ENCODE data around the gene PCDHB5. TPM values are rescaled to one million over a fixed set of nuclear protein-coding genes. Genes with fewer than 3 reads are reported as not detected.

Gene PCDHB5
- total RNA-seq, result 0.98 and 1.3 TPM in 2 replicates

DNA sequence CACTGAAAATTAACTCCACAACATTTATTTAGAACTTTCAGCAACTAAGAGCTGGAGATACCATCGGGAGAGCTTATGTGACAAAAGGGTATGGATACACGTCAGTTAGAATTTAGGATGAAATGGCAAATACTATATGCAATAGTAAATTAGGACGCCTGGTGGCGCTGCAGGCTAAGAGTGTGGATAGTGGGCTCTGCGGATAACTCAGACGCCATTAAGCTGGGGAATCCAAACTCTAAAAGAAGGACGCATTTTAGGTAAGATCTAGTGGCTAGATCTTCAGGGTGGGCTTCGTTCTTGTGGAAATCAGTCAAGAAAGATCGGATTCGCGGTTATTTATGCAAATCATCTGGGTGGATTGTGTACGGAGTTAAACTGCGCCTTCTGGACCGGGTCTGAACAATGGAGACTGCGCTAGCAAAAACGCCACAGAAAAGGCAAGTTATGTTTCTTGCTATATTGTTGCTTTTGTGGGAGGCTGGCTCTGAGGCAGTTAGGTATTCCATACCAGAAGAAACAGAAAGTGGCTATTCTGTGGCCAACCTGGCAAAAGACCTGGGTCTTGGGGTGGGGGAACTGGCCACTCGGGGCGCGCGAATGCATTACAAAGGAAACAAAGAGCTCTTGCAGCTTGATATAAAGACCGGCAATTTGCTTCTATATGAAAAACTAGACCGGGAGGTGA, at the start of gene PCDHB5:
Gene PCDHB5, plus strand, starts transcription at position 177 of the 688 bp plus-strand sequence. Its CDS starts 229 bp downstream, at position 406.

DNA sequence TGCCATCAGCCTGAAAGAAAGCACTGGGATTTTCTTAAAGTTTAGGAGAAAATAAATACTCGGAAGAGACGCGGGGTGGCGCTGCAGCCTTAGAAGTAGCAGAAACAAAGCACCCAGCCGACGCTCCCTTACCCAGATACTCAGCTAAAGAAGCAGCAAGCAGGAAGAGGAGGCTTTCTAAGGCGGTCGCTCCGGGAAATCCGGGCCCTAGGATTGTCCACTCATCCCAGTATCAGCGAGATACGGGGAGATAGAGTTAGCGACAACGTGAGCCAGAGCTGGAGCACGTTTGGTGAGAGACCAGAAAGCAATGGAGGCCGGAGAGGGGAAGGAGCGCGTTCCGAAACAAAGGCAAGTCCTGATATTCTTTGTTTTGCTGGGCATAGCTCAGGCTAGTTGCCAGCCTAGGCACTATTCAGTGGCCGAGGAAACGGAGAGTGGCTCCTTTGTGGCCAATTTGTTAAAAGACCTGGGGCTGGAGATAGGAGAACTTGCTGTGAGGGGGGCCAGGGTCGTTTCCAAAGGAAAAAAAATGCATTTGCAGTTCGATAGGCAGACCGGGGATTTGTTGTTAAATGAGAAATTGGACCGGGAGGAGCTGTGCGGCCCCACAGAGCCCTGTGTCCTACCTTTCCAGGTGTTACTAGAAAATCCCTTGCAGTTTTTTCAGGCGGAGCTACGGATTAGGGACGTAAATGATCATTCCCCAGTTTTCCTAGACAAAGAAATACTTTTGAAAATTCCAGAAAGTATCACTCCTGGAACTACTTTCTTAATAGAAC, 40.3 kb upstream of the PCDHB5 start, which contains the start of gene PCDHB2:
Gene PCDHB2, plus strand, starts transcription at position 135 of the 782 bp plus-strand sequence. Its CDS starts 176 bp downstream, at position 311.

DNA sequence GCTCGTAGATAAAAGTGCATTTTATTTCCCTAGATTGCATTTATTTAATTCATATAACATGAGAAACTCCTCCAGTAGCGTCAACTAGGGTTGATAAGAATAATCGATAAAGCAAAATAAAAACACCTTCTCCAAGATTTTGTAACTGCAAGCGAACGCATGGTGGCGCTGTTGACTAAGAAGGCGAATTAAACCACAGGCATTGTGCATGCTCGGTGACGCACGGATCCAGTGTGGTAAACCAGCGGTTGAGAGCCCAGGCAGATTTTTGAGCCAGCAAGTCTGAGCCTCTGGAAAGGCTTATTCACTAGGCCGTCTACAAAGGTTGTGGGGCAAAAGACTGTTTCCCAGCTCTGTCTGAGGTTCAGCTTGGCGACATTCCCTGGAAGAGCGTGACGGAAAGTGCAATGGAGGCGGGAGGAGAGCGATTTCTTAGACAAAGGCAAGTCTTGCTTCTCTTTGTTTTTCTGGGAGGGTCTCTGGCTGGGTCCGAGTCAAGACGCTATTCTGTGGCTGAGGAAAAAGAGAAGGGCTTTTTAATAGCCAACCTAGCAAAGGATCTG, 34.7 kb upstream of the PCDHB5 start, which contains the start of gene PCDHB3:
Gene PCDHB3, plus strand, starts transcription at position 231 of the 563 bp plus-strand sequence. Its CDS starts 177 bp downstream, at position 408.

DNA sequence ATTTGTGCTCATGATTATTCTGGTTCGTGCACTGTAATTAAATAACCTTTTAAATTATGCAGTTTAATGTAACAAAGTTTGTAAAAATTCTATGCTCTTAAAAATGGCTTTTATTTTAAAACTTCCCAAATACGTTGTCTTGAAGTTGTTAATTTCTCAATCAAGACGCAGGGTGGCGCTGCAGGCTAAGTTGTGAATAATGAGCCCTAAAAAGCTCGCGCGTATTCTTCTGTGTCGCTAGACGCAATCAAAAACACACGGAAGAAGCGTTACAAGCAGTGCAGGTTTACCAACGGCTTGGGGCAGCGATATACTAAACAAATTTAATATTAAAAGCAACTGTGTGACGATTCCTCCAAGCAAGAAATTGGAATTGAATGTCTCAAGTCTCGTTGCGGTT, 13.4 kb upstream of the PCDHB5 start, which contains the start of gene PCDHB4:
Gene PCDHB4, plus strand, starts transcription at position 256 of the 400 bp plus-strand sequence. CDS start 181 bp downstream, outside the sequence.

DNA sequence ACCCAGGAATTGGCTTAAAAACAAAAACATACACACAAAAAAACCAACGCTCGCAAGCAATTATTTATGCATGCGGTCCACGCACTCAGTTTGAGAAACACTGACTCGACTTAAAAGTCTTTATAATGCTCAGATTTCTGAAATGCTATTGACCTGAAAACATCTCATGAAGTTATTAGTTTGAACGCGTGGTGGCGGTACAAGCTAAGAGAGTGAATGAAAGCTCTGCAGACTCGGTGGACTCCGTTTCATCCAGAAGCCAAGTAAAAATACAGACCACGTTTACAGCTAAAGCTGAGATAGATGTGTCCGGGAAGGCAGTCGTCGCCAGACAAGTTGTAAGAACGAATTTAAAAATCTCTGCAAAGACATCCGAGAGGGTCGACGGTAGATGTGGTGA, 14.8 kb downstream of the PCDHB5 start, which contains the start of gene PCDHB6:
Gene PCDHB6, plus strand, starts transcription at position 246 of the 400 bp plus-strand sequence. CDS start 201 bp downstream, outside the sequence.

GRCh38 chr5:141172381-141173204, 37.6 kb downstream of the PCDHB5 start, which contains the start of gene PCDHB7:
TSS of gene PCDHB7 (plus strand) at chr5:141172644. CDS start at chr5:141172836, 192 bp downstream.

DNA sequence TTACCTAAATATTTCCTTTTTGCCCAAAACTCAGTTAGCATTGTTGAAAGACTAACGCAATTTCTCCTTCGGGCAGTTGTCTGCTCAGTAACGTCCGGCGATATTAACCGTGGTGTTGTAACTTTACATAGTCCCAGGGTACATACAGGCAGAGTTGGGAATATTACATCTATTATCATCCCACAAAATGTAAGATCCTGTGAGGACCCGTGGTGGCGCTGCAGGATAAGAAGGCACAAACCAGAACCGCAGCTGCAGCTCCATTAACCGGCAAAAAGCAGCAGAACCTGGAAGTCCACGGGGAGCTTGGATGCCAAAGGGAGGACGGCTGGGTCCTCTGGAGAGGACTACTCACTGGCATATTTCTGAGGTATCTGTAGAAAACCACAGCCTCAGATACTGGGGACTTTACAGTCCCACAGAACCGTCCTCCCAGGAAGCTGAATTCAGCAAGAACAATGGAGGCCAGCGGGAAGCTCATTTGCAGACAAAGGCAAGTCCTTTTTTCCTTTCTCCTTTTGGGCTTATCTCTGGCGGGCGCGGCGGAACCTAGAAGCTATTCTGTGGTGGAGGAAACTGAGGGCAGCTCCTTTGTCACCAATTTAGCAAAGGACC, 42.7 kb downstream of the PCDHB5 start, which contains the start of gene PCDHB8:
Gene PCDHB8, plus strand, starts transcription at position 214 of the 615 bp plus-strand sequence. Its CDS starts 245 bp downstream, at position 459.

DNA sequence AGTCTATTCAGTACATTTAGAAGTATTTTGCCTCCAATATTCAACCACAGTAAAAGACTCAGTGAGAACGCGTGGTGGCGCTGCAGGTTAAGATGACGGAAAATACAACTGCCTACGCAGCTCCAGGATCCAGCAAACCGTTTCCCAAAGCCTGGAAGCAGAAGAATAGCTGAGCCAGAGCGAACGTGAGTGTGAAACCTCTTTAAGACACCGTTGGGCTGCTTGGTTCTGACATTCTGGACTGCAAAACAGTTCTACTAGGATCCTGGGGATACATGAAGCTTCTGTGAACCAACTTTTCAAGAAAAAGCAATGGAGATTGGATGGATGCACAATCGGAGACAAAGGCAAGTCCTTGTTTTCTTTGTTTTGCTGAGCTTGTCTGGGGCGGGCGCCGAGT, 47.2 kb downstream of the PCDHB5 start, which contains the start of gene PCDHB16:
Gene PCDHB16, plus strand, starts transcription at position 140 of the 400 bp plus-strand sequence. Its CDS starts 173 bp downstream, at position 313.

GRCh38 chr5:141186897-141187512, 52.0 kb downstream of the PCDHB5 start, which contains the start of gene PCDHB9:
TSS of gene PCDHB9 (plus strand) at chr5:141187161. CDS start at chr5:141187319, 158 bp downstream.

Other genes with a start within 250 kb of the PCDHB5 start
- gene PCDHAC1, start 208.9 kb upstream of the PCDHB5 start, total RNA-seq, result 0.10 and 0.33 TPM in 2 replicates
- gene PCDHAC2, start 168.7 kb upstream of the PCDHB5 start, total RNA-seq, result 0.33 and 1.9 TPM in 2 replicates
- not detected in 2 replicates for gene PCDHB1, start 83.8 kb upstream of the PCDHB5 start, total RNA-seq
- 1.6 and 2.0 TPM in 2 replicates for gene PCDHB2, start 40.6 kb upstream of the PCDHB5 start, total RNA-seq
- gene PCDHB3, start 34.7 kb upstream of the PCDHB5 start, total RNA-seq, result 0.57 and 0.65 TPM in 2 replicates
- 0.19 and 0.33 TPM in 2 replicates for gene PCDHB4, start 13.4 kb upstream of the PCDHB5 start, total RNA-seq
- under 0.01 and 0.19 TPM in 2 replicates for gene PCDHB6, start 14.9 kb downstream of the PCDHB5 start, total RNA-seq
- 0.57 and 0.98 TPM in 2 replicates for gene PCDHB7, start 37.4 kb downstream of the PCDHB5 start, total RNA-seq
- 0.29 and 1.3 TPM in 2 replicates for gene PCDHB8, start 42.6 kb downstream of the PCDHB5 start, total RNA-seq
- 0.65 and 0.86 TPM in 2 replicates for gene PCDHB16, start 47.2 kb downstream of the PCDHB5 start, total RNA-seq
- 0.38 and 0.65 TPM in 2 replicates for gene PCDHB9, start 52.0 kb downstream of the PCDHB5 start, total RNA-seq
- 1.1 and 1.3 TPM in 2 replicates for gene PCDHB10, start 57.1 kb downstream of the PCDHB5 start, total RNA-seq
- 0.57 and 0.65 TPM in 2 replicates for gene PCDHB11, start 64.4 kb downstream of the PCDHB5 start, total RNA-seq
- 0.76 and 0.98 TPM in 2 replicates for gene PCDHB12, start 73.5 kb downstream of the PCDHB5 start, total RNA-seq
- 1.3 and 2.6 TPM in 2 replicates for gene PCDHB13, start 78.7 kb downstream of the PCDHB5 start, total RNA-seq
- 0.98 and 1.2 TPM in 2 replicates for gene PCDHB14, start 88.1 kb downstream of the PCDHB5 start, total RNA-seq
- gene PCDHB15, start 110.2 kb downstream of the PCDHB5 start, total RNA-seq, result 0.98 and 1.1 TPM in 2 replicates
- gene SLC25A2, start 168.8 kb downstream of the PCDHB5 start, total RNA-seq, result 0.48 TPM in 1 of 2 replicates, not detected in the other
- 46.4 and 51.5 TPM in 2 replicates for gene TAF7, start 185.6 kb downstream of the PCDHB5 start, total RNA-seq
- gene PCDHGA1, start 195.3 kb downstream of the PCDHB5 start, total RNA-seq, result 0.65 and 0.67 TPM in 2 replicates
- 1.6 and 2.9 TPM in 2 replicates for gene PCDHGA2, start 203.6 kb downstream of the PCDHB5 start, total RNA-seq
- 0.86 and 1.3 TPM in 2 replicates for gene PCDHGA3, start 208.6 kb downstream of the PCDHB5 start, total RNA-seq
- gene PCDHGB1, start 214.9 kb downstream of the PCDHB5 start, total RNA-seq, result 0.96 and 2.3 TPM in 2 replicates
- 6.3 and 9.1 TPM in 2 replicates for gene PCDHGA4, start 219.8 kb downstream of the PCDHB5 start, total RNA-seq
- gene PCDHGB2, start 224.8 kb downstream of the PCDHB5 start, total RNA-seq, result 3.2 and 4.6 TPM in 2 replicates
- 1.5 and 1.6 TPM in 2 replicates for gene PCDHGA5, start 229.0 kb downstream of the PCDHB5 start, total RNA-seq
- 6.5 and 8.8 TPM in 2 replicates for gene PCDHGB3, start 235.0 kb downstream of the PCDHB5 start, total RNA-seq
- gene PCDHGA6, start 238.7 kb downstream of the PCDHB5 start, total RNA-seq, result 6.0 and 7.2 TPM in 2 replicates
- 3.0 and 4.6 TPM in 2 replicates for gene PCDHGA7, start 247.5 kb downstream of the PCDHB5 start, total RNA-seq

All from vein endothelial cell (primary cell).